Stimulated activated CD4-positive, alpha-beta T cell treated with anti-CD3 and anti-CD28 coated beads, Interleukin-15, amount 100 ng/mL, for 48 hours (primary cell): ENCODE results near the gene SERPINB12.
A peak's percentile ranks its signal among the peaks of the same experiment; 100 is the strongest.

Experiments used
- DNase-seq, 2 donors: peaks; one replicate each; pipeline ENCODE4 v3.0.0-alpha.2; 2020; ENCODE audit warnings: low read depth in 2 of 2

Gene SERPINB12

GRCh38 chr18:63542069-63542468 lies at the start of gene SERPINB12:
Gene SERPINB12, plus strand, starts transcription at chr18:63542369. Its CDS starts 13,791 bp downstream, at chr18:63556160.
- no peak for DNase-seq

GRCh38 chr18:63492851-63493250 lies 49.3 kb upstream of the SERPINB12 start:
- DNase-seq = no peak

- DNase-seq = no peak
These were observed 46.5 kb upstream of the SERPINB12 start for GRCh38 chr18:63495675-63496074.

- DNase-seq = peak; percentile 1 to 35
These were observed 36.4 kb upstream of the SERPINB12 start for GRCh38 chr18:63505566-63506335.

- DNase-seq = no peak
These were observed 35.9 kb upstream of the SERPINB12 start for GRCh38 chr18:63506336-63506646.

GRCh38 chr18:63508596-63508995 lies 33.6 kb upstream of the SERPINB12 start:
- no peak for DNase-seq

- no peak for DNase-seq
These were observed 30.9 kb upstream of the SERPINB12 start for GRCh38 chr18:63511285-63511684.

GRCh38 chr18:63514326-63514725 lies 27.8 kb upstream of the SERPINB12 start:
- no peak for DNase-seq

GRCh38 chr18:63514888-63515678 lies 27.1 kb upstream of the SERPINB12 start:
- DNase-seq = no peak

GRCh38 chr18:63515801-63516200 lies 26.4 kb upstream of the SERPINB12 start:
- no peak for DNase-seq

GRCh38 chr18:63518178-63519012 lies 23.8 kb upstream of the SERPINB12 start:
- DNase-seq = peak; percentile 24 to 40

GRCh38 chr18:63520053-63520685 lies 22.0 kb upstream of the SERPINB12 start:
- no peak for DNase-seq

- no peak for DNase-seq
These were observed 18.5 kb upstream of the SERPINB12 start for GRCh38 chr18:63523660-63524059.

GRCh38 chr18:63527251-63527650 lies 14.9 kb upstream of the SERPINB12 start:
- DNase-seq = no peak

GRCh38 chr18:63528863-63529492 lies 13.2 kb upstream of the SERPINB12 start:
- DNase-seq = no peak

- no peak for DNase-seq
These were observed 9.7 kb upstream of the SERPINB12 start for GRCh38 chr18:63532471-63532870.

GRCh38 chr18:63534615-63535014 lies 7.6 kb upstream of the SERPINB12 start:
- DNase-seq = no peak

- DNase-seq = no peak
These were observed 2.2 kb upstream of the SERPINB12 start for GRCh38 chr18:63539904-63540510.

GRCh38 chr18:63544017-63544416 lies 1.8 kb downstream of the SERPINB12 start:
- DNase-seq = no peak

GRCh38 chr18:63545000-63545399 lies 2.8 kb downstream of the SERPINB12 start:
- no peak for DNase-seq

GRCh38 chr18:63550068-63550467 lies 7.9 kb downstream of the SERPINB12 start:
- no peak for DNase-seq
